GM13976 (cell line): Measurements from ENCODE around the gene CCDC70.

ENCODE experiments used
- DNase-seq: peaks from one replicate; pipeline ENCODE4 v3.0.0; 2012; ENCODE audit warnings: low spot score
- in situ Hi-C: fragments of 300-500 bp; cut with MboI; formaldehyde crosslinking; loops from one replicate; pipeline ENCODE4 v1.12.0; 2022; ENCODE audit warnings: low sequenced_read_pairs, mixed read lengths, inconsistent platforms; ENCODE audit not compliant: unreplicated experiment
- TF ChIP-seq, protein P1 (sequence below): IDR thresholded peaks from 2 replicates; pipeline ENCODE4 v1.5.1; 2012; ENCODE audit warnings: borderline replicate concordance, mild to moderate bottlenecking; ENCODE audit not compliant: insufficient read depth; ENCODE audit errors: extremely low read depth, missing control alignments, control extremely low read depth

CCDC70 gene

DNA sequence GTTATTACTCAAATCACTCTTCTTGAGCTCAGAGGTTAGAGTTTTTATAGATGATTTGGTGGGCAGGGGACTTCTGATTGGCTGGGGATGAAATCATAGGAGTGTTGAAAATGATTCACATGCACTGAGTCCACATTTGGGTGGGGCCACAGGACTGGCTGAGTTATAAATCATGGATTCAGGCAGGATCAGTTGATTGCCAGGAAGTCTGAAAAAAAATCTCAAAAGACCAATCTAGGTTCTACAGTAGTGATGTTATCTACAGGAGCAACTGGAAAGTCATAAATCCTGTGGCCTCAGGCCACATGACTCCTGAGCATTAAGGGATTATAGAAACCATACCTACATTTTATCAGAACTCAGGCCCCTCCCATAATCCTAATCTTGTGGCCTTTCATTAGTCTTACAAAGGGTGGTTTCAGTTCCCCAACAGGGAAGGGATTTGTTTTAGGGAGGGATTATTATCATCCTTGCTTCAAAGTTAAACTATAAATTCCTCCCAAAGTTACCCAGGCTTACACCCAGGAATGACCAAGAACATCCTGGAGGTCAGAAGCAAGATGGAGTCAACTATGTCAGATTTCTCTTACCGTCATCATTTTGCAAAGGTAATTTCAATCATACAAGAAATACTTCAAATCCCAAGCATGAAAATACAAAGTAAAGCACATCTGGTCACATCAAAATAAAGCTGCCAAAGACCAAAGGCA is 5.6 kb upstream of the CCDC70 start:
- TF ChIP-seq, protein P1, sequence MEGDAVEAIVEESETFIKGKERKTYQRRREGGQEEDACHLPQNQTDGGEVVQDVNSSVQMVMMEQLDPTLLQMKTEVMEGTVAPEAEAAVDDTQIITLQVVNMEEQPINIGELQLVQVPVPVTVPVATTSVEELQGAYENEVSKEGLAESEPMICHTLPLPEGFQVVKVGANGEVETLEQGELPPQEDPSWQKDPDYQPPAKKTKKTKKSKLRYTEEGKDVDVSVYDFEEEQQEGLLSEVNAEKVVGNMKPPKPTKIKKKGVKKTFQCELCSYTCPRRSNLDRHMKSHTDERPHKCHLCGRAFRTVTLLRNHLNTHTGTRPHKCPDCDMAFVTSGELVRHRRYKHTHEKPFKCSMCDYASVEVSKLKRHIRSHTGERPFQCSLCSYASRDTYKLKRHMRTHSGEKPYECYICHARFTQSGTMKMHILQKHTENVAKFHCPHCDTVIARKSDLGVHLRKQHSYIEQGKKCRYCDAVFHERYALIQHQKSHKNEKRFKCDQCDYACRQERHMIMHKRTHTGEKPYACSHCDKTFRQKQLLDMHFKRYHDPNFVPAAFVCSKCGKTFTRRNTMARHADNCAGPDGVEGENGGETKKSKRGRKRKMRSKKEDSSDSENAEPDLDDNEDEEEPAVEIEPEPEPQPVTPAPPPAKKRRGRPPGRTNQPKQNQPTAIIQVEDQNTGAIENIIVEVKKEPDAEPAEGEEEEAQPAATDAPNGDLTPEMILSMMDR = no peak
- in situ Hi-C loops = no loop called here
- DNase-seq = no peak

DNA sequence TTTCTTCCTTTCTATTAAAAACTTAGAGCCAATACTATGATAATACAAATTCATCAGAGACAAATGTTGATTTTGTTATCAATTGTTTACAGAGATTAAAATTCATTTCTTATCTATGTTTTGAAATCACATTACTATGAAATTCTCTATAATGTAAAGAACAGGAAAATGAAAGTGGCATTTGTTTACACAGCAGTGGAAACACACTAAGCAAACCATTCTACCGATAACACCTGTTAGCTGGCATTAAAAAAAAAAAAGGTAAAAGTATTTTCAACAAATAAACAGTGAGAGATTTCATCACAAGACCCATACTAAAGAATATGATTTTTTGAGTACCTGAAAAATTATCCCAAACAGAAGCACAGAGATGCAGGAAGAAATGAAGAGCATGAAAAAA is 4.8 kb upstream of the CCDC70 start:
- TF ChIP-seq, protein P1 = no peak
- in situ Hi-C loops = no loop called here
- DNase-seq = no peak

DNA sequence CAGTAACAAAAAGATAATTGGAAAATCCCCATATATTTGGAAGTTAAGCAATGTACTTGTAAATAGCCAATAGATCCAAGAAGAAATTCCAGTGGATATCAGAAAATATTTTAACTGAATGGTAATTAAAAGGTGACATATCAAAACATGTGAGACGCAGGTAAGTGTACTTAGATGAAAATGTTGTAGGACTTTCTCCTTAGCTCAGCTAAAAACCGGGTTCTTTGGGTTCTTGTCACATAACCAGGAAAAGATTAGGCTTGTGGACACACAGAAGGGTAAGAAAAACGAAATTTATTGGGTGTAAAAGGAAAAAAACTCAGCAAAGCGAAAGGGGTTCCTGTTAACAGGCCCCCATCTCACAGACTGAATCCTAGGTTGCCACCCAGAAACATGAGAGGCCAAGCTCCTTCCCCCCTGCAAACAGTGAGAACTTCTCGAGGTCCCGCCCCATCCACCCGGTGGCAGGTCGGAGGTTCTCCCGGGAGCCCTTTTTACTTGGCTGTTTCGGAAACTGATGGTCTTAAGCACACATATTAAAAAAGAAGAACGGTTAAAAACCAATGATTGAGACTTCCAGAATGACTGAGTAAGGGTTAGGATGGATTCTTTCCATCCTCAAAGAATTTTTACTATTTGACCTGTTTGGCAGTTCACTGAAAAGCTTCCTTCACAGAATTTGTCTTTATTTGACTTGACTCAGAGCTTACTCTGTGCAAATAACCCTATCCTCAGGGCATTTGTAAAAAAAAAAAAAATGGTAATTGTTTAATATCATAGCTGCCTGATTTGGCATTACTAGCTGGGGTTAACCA is 3.1 kb upstream of the CCDC70 start:
- in situ Hi-C loops = no loop called here
- TF ChIP-seq, protein P1 = no peak
- no peak for DNase-seq

DNA sequence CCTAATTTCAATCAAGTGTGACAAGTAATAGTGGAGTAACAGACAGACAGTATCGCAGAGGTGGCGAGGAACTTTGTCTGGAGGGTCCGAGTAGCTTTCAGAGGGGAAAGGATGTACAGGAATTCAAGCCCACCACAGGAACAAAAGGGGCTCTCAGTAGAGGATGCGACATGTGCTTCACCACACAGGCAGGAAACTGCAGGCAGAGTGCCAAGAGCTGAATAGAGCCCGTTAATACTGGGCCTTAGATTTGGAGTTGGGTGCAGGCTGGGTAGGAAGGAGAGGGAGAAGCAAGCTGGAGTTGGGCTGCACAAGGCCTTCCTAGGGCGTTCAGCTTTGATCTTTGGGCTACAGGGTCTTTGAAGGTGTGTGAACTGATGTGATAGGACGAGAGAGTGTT is 1.2 kb downstream of the CCDC70 start:
- in situ Hi-C loops = no loop called here
- no peak for DNase-seq
- TF ChIP-seq, protein P1 = no peak

DNA sequence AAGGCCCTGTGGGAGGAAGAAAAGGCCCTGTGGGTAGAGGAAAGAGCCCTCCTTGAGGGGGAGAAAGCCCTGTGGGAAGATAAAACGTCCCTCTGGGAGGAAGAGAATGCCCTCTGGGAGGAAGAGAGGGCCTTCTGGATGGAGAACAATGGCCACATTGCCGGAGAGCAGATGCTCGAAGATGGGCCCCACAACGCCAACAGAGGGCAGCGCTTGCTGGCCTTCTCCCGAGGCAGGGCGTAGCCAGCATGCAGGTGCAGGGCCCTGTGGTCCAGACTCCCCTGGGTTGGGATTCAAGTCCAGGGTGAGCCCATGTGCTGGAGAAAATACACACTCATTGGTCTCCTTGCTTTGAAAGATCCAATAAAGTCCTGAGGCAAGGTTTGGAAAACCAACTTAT is 4.1 kb downstream of the CCDC70 start:
- in situ Hi-C loops = no loop called here
- TF ChIP-seq, protein P1 = no peak
- DNase-seq = no peak

DNA sequence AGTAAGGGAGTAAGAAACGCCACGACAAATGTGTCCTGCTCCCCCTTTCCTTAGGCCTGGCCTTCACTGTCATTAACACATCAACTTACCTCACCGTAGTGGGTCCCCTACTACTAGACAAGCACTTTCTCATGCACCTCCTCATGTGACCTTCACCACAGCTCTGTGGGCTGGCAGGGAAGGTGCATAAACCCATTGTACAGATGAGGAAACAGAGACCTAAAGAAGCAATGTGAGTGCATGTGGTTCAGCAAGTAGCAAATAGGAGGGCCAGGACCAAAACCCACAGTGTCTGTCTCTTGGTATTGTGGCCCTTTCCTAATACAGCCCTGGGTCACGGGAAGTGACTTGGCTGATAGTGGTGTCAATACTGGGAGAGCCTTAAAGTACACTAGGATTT is 5.3 kb downstream of the CCDC70 start:
- no peak for DNase-seq
- in situ Hi-C loops = no loop called here
- TF ChIP-seq, protein P1 = no peak
